Nephron progenitor cell (in vitro differentiated cells): ENCODE measurements around the gene ANKRD17.

Experiments used
- DNase-seq: peaks from one replicate; pipeline ENCODE4 v3.0.0; 2021
- H3K27ac Mint-ChIP-seq: 2 replicates; pipeline ENCODE4 v1.8.0; 2021; ENCODE audit warnings: mild to moderate bottlenecking, moderate library complexity, mixed read lengths
- H3K27me3 Mint-ChIP-seq: 2 replicates; pipeline ENCODE4 v1.8.0; 2021; ENCODE audit warnings: mild to moderate bottlenecking, low read depth, mixed read lengths; ENCODE audit not compliant: poor library complexity
- H3K36me3 Mint-ChIP-seq: 2 replicates; pipeline ENCODE4 v1.8.0; 2021; ENCODE audit warnings: low read depth, mixed read lengths
- H3K4me1 Mint-ChIP-seq: 2 replicates; pipeline ENCODE4 v1.8.0; 2021; ENCODE audit warnings: mixed read lengths
- H3K4me3 Mint-ChIP-seq: 2 replicates; pipeline ENCODE4 v1.8.0; 2021; ENCODE audit warnings: mild to moderate bottlenecking, moderate library complexity, mixed read lengths
- H3K9me3 Mint-ChIP-seq: 2 replicates; pipeline ENCODE4 v1.8.0; 2021; ENCODE audit warnings: mild to moderate bottlenecking, moderate library complexity, mixed read lengths
- TF ChIP-seq, protein P1 (sequence below): fragments of 200-600 bp; sonication (generic); IDR thresholded peaks from 2 replicates; pipeline ENCODE4 v1.5.0; 2021; ENCODE audit warnings: antibody characterized with exemption

Gene ANKRD17

DNA sequence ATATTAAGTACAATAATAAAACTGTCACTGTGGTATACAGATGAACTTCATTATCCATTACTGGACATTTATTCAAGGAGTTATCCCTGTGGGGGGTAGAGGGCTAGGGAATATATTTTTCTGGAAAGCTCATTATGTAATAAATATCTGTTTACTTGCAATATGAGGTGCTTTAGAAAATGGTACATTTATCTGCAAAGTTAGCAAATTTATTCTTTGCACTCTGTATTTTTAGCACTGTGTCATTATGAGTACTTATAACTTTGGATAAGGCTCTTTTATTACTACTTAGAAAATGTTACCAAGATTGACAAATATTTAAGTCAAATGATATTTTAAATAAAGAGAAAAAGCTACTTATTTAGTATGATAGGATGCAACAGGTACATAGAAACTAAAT is 37.8 kb downstream of the ANKRD17 start:
- H3K27me3 Mint-ChIP-seq, result no peaks in the 10 kb centered on the region

GRCh38 chr4:73213916-73214653 is 44.5 kb downstream of the ANKRD17 start:
- TF ChIP-seq, protein P1, sequence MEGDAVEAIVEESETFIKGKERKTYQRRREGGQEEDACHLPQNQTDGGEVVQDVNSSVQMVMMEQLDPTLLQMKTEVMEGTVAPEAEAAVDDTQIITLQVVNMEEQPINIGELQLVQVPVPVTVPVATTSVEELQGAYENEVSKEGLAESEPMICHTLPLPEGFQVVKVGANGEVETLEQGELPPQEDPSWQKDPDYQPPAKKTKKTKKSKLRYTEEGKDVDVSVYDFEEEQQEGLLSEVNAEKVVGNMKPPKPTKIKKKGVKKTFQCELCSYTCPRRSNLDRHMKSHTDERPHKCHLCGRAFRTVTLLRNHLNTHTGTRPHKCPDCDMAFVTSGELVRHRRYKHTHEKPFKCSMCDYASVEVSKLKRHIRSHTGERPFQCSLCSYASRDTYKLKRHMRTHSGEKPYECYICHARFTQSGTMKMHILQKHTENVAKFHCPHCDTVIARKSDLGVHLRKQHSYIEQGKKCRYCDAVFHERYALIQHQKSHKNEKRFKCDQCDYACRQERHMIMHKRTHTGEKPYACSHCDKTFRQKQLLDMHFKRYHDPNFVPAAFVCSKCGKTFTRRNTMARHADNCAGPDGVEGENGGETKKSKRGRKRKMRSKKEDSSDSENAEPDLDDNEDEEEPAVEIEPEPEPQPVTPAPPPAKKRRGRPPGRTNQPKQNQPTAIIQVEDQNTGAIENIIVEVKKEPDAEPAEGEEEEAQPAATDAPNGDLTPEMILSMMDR, result no peak
- H3K9me3 Mint-ChIP-seq, result peaks cover 7% of the 10 kb centered on the region

More for the DNA sequence above, 37.8 kb downstream of the ANKRD17 start:
- H3K9me3 Mint-ChIP-seq, result no peaks in the 10 kb centered on the region
- no peak overlapping the region for H3K4me3 Mint-ChIP-seq
- H3K36me3 Mint-ChIP-seq, result peaks cover 6% of the 10 kb centered on the region
- H3K27ac Mint-ChIP-seq, result no peak overlapping the region
- TF ChIP-seq, protein P1, result no peak
- DNase-seq, result no peak
- peaks cover 7% of the 10 kb centered on the region for H3K4me1 Mint-ChIP-seq

DNA sequence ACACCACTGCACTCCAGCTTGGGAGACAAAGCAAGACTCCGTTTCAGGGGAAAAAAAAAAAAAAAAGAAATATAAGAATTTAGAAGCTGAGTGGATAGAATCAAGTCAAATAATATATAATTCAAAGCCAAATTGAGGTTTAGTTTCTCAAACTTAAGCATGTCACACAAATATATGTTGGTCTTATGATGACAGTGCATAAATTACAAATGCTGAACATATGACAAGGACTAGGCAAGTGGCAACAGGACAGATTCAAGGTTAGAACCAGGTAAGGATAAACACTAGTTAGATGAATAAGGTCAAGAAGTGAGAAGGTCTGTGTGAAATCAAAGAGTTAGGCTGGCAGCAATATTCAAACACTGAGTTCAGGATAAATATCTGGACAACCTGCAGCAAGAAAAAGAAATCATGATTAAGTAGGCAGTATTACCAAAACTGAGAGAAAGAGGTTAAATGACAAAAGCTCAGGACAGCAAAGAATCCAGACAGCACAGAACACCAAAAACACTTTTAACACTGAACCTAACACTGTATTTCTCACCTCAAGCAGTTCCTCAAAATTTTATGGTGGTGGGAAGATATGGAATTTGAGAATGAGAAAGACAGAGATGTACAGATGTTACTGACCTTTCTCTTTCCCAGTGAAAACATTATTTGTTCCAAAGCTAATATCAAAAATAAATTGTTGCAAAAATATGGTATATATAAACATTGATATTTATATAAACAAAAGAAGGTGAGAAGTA is 45.4 kb downstream of the ANKRD17 start:
- Mint-ChIP-seq H3K36me3 (peaks cover 54% of the 10 kb centered on the region), H3K27ac (no peak overlapping the region), H3K4me1 (no peaks in the 10 kb centered on the region), H3K9me3 (peaks cover 16% of the 10 kb centered on the region), H3K4me3 (no peak overlapping the region), H3K27me3 (peaks cover 2% of the 10 kb centered on the region)
- TF ChIP-seq, protein P1, result no peak
- no peak for DNase-seq

More at GRCh38 chr4:73213916-73214653, 44.5 kb downstream of the ANKRD17 start:
- Mint-ChIP-seq H3K36me3 (peaks cover 44% of the 10 kb centered on the region), H3K4me1 (no peaks in the 10 kb centered on the region), H3K4me3 (no peak overlapping the region), H3K27ac (no peak overlapping the region), H3K27me3 (no peaks in the 10 kb centered on the region)
- DNase-seq, result no peak

- Mint-ChIP-seq H3K4me3 (no peak overlapping the region), H3K27ac (no peak overlapping the region), H3K27me3 (peaks cover 2% of the 10 kb centered on the region)
Observed at GRCh38 chr4:73211968-73212367, 46.6 kb downstream of the ANKRD17 start.

GRCh38 chr4:73208376-73208775 is 50.2 kb downstream of the ANKRD17 start:
- H3K4me3 Mint-ChIP-seq, result no peak overlapping the region
- peaks cover 54% of the 10 kb centered on the region for H3K9me3 Mint-ChIP-seq
- TF ChIP-seq, protein P1, result no peak
- DNase-seq, result no peak
- H3K27ac Mint-ChIP-seq, result no peak overlapping the region
- H3K4me1 Mint-ChIP-seq, result no peaks in the 10 kb centered on the region
- peaks cover 2% of the 10 kb centered on the region for H3K27me3 Mint-ChIP-seq
- peaks cover 87% of the 10 kb centered on the region for H3K36me3 Mint-ChIP-seq

More at GRCh38 chr4:73211968-73212367, 46.6 kb downstream of the ANKRD17 start:
- H3K4me1 Mint-ChIP-seq, result no peaks in the 10 kb centered on the region
- peaks cover 24% of the 10 kb centered on the region for H3K9me3 Mint-ChIP-seq
- H3K36me3 Mint-ChIP-seq, result peaks cover 57% of the 10 kb centered on the region
- DNase-seq, result no peak
- TF ChIP-seq, protein P1, result no peak
